Activated CD4-positive, alpha-beta T cell treated with anti-CD3 and anti-CD28 coated beads, Interleukin-2, amount 10 ng/mL, durations not matched to agents 24 days and 14 days (primary cell): ENCODE data around the gene DNAJB12. TPM values are rescaled to one million over a fixed set of nuclear protein-coding genes. Genes with fewer than 3 reads are reported as not detected.
"Not testable (repeated sequence)": the region's sequence is repeated elsewhere in the genome, so short reads cannot be mapped to it uniquely, and the experiment has no call there.

Experiments used
- DNase-seq: peaks from one replicate; pipeline ENCODE4 v3.0.0; 2022
- H3K27ac Mint-ChIP-seq: one replicate; pipeline ENCODE4 v1.8.0; 2022; ENCODE audit warnings: mild to moderate bottlenecking, mixed read lengths
- H3K27me3 Mint-ChIP-seq: one replicate; pipeline ENCODE4 v1.8.0; 2022; ENCODE audit warnings: mixed read lengths
- H3K36me3 Mint-ChIP-seq: one replicate; pipeline ENCODE4 v1.8.0; 2022; ENCODE audit warnings: low read depth, mild to moderate bottlenecking, mixed read lengths
- H3K4me1 Mint-ChIP-seq: one replicate; pipeline ENCODE4 v1.8.0; 2021; ENCODE audit warnings: mixed read lengths
- H3K4me3 Mint-ChIP-seq: one replicate; pipeline ENCODE4 v1.8.0; 2022; ENCODE audit warnings: mild to moderate bottlenecking, moderate library complexity, mixed read lengths
- H3K9me3 Mint-ChIP-seq: one replicate; pipeline ENCODE4 v1.8.0; 2021; ENCODE audit warnings: mixed read lengths
- intact Hi-C: fragments of 100-400 bp; cut with micrococcal nuclease; formaldehyde crosslinking; loops from one replicate; pipeline ENCODE4 v1.15.1; 2023
- total RNA-seq: library from RNA; stranded (reverse); gene quantifications from 2 replicates; pipeline ENCODE4 v1.2.3, GENCODE V29; 2022

The DNAJB12 gene
- total RNA-seq, 1 donor from 2014 or later: 35.1 TPM

GRCh38 chr10:72296829-72297280, 57.9 kb downstream of the DNAJB12 start:
- not testable (repeated sequence) for H3K36me3 Mint-ChIP-seq, DNase-seq, H3K27me3 Mint-ChIP-seq, H3K9me3 Mint-ChIP-seq
- H3K4me1 Mint-ChIP-seq: peaks cover 66% of the 10 kb centered on the region
- peak overlapping the region; percentile 100 for H3K27ac Mint-ChIP-seq
- intact Hi-C loops: loop anchor here (1.0 to 5.0 kb wide), 9 partner anchors 8 to 365 kb away; no protein-coding TSS in a partner anchor
- H3K4me3 Mint-ChIP-seq: peak overlapping the region; percentile 88

GRCh38 chr10:72295330-72295910, 59.3 kb downstream of the DNAJB12 start:
- intact Hi-C loops: loop anchor here (5.0 kb wide), 1 partner anchor 363 kb away; no protein-coding TSS in a partner anchor
- H3K27me3 Mint-ChIP-seq: peaks cover 2% of the 10 kb centered on the region
- peak overlapping the region; percentile 100 for H3K27ac Mint-ChIP-seq
- H3K36me3 Mint-ChIP-seq: peaks cover 6% of the 10 kb centered on the region
- peak overlapping the region; percentile 88 for H3K4me3 Mint-ChIP-seq
- DNase-seq: peak; percentile 60
- peaks cover 71% of the 10 kb centered on the region for H3K4me1 Mint-ChIP-seq
- peaks cover 4% of the 10 kb centered on the region for H3K9me3 Mint-ChIP-seq

- Mint-ChIP-seq H3K27ac (peak overlapping the region; percentile 91), H3K4me1 (peaks cover 59% of the 10 kb centered on the region), H3K4me3 (peak overlapping the region; percentile 39), H3K36me3 (peaks cover 5% of the 10 kb centered on the region), H3K9me3 (peaks cover 4% of the 10 kb centered on the region), H3K27me3 (peaks cover 2% of the 10 kb centered on the region)
- intact Hi-C loops: no loop called here
- DNase-seq: peak; percentile 82
Measured at GRCh38 chr10:72292223-72292691, 62.5 kb downstream of the DNAJB12 start.

GRCh38 chr10:72291019-72291532, 63.6 kb downstream of the DNAJB12 start:
- intact Hi-C loops: loop anchor here (1.0 kb wide), 1 partner anchor 16 kb away; no protein-coding TSS in a partner anchor
- peaks cover 62% of the 10 kb centered on the region for H3K4me1 Mint-ChIP-seq
- H3K4me3 Mint-ChIP-seq: peak overlapping the region; percentile 27
- peaks cover 3% of the 10 kb centered on the region for H3K36me3 Mint-ChIP-seq
- DNase-seq: peak; percentile 88
- H3K9me3 Mint-ChIP-seq: no peaks in the 10 kb centered on the region
- H3K27me3 Mint-ChIP-seq: no peaks in the 10 kb centered on the region
- peak overlapping the region; percentile 64 for H3K27ac Mint-ChIP-seq

- no peaks in the 10 kb centered on the region for H3K27me3 Mint-ChIP-seq
- DNase-seq: no peak
- H3K4me3 Mint-ChIP-seq: no peak overlapping the region
- intact Hi-C loops: loop anchor here (1.0 kb wide), 1 partner anchor 10 kb away; no protein-coding TSS in a partner anchor
- H3K27ac Mint-ChIP-seq: peak overlapping the region; percentile 65
- H3K9me3 Mint-ChIP-seq: no peaks in the 10 kb centered on the region
- H3K4me1 Mint-ChIP-seq: peaks cover 34% of the 10 kb centered on the region
- peaks cover 2% of the 10 kb centered on the region for H3K36me3 Mint-ChIP-seq
Measured at GRCh38 chr10:72285972-72286521, 68.7 kb downstream of the DNAJB12 start.

DNA sequence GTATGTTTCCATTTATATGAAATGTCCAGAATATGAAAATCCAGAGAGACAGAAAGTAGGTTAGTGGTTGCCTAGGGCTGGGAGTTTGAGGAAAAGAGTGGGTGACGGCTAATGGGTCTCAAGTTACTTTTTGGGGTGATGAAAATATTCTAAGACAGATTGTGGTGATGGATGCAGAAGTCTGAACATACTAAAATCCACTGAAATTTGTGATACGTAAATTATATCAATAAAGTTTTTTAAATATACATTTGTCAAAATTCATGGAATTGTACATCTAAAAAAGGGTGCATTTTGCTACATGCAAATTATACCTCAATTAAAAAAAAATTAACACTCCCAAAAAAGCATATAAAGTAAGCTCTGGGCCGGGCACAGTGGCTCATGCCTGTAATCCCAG, 71.6 kb downstream of the DNAJB12 start:
- no peak overlapping the region for H3K27ac Mint-ChIP-seq
- peaks cover 35% of the 10 kb centered on the region for H3K4me1 Mint-ChIP-seq

More for the DNA sequence above, 71.6 kb downstream of the DNAJB12 start:
- Mint-ChIP-seq H3K36me3 (peaks cover 2% of the 10 kb centered on the region), H3K27me3 (no peaks in the 10 kb centered on the region), H3K9me3 (no peaks in the 10 kb centered on the region), H3K4me3 (no peak overlapping the region)
- DNase-seq: no peak
- intact Hi-C loops: no loop called here

Other genes starting within 250 kb of the DNAJB12 start
- 73.2 and 74.3 TPM in 2 replicates for gene ANAPC16, start 138.9 kb downstream of the DNAJB12 start, total RNA-seq
- gene ASCC1, start 138.6 kb downstream of the DNAJB12 start, total RNA-seq: 33.6 and 34.1 TPM in 2 replicates
- gene DDIT4, start 81.0 kb downstream of the DNAJB12 start, total RNA-seq: 260 and 271 TPM in 2 replicates